Breast epithelium (tissue), 3 donors: Measurements from ENCODE around the gene RTN4.

Source experiments
- POLR2A ChIP-seq: fragments of 450-650 bp; IDR thresholded peaks from one replicate; pipeline ENCODE4 v1.6.1; 2016; ENCODE audit warnings: antibody characterized with exemption, mild to moderate bottlenecking, moderate library complexity
- TF ChIP-seq, protein P1 (sequence below), 3 donors: fragments of 450-650 bp; IDR thresholded peaks; one replicate each; pipeline ENCODE4 v1.5.1; 2016 to 2017; ENCODE audit warnings: antibody characterized with exemption in 3 of 3, mild to moderate bottlenecking in 3 of 3, moderate library complexity in 3 of 3

DNA sequence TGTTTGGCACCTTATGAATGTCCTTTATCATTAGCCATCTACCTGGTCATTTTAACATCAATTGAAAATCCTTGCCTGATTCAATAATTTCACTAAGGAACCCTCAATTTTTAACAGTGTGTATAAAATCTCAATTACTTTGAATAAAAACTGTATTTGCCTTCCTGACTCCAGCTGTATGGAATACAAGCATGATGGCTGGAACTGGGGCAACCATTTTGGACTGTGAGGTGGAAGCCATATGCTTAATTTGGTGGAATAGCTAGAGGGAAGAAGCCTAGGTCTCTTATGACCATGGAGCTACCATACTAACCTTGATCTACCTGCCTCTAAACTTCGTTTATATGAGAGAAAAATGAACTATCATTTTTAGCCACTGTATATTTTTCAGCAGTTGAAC lies 12.5 kb upstream of the RTN4 start:
- no peak for TF ChIP-seq POLR2A
- TF ChIP-seq, protein P1, sequence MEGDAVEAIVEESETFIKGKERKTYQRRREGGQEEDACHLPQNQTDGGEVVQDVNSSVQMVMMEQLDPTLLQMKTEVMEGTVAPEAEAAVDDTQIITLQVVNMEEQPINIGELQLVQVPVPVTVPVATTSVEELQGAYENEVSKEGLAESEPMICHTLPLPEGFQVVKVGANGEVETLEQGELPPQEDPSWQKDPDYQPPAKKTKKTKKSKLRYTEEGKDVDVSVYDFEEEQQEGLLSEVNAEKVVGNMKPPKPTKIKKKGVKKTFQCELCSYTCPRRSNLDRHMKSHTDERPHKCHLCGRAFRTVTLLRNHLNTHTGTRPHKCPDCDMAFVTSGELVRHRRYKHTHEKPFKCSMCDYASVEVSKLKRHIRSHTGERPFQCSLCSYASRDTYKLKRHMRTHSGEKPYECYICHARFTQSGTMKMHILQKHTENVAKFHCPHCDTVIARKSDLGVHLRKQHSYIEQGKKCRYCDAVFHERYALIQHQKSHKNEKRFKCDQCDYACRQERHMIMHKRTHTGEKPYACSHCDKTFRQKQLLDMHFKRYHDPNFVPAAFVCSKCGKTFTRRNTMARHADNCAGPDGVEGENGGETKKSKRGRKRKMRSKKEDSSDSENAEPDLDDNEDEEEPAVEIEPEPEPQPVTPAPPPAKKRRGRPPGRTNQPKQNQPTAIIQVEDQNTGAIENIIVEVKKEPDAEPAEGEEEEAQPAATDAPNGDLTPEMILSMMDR (IDR thresholded peaks at IDR 0.05): no peak
